AG04449 (cell line): Measurements from ENCODE around the gene ARHGAP33.

Experiments used
- CTCF ChIA-PET: fragments of 350-600 bp; formaldehyde crosslinking; extraction: SDS; loops from one replicate; lab custom pipeline; 2021; ENCODE audit warnings: antibody characterized with exemption; lab: Yijun Ruan, JAX
- POLR2A ChIA-PET: fragments of 400-600, 350-600 bp; formaldehyde crosslinking; extraction: SDS; loops from one replicate; lab custom pipeline; 2020; ENCODE audit warnings: antibody characterized with exemption, inconsistent platforms; lab: Yijun Ruan, JAX
- DNase-seq: peaks from one replicate; pipeline ENCODE4 v3.0.0-alpha.2; 2010; ENCODE audit warnings: low read depth, low spot score
- H3K4me3 ChIP-seq: 2 replicates; pipeline ENCODE4 v1.5.1; 2011; ENCODE audit warnings: low read depth, mild to moderate bottlenecking, control low read depth, low read length
- TF ChIP-seq, protein P1 (sequence below): IDR thresholded peaks from one replicate; pipeline ENCODE4 v1.5.1; 2011; ENCODE audit warnings: mild to moderate bottlenecking, moderate library complexity, low read length, control low read depth, inconsistent platforms; ENCODE audit not compliant: insufficient read depth; ENCODE audit errors: missing control alignments

ARHGAP33 gene

DNA sequence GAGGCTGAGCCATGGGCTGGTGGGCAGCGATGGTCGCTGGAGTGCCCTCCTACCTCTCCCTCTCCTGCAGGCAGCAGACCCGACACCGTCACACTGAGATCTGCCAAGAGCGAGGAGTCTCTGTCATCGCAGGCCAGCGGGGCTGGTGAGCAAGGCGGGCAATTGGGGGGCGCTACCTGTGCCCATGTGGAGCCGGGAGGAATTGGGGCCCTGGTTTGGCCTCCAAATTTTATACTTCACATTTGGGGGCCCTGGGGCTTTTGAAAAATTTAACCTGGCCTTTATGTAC is 9.9 kb downstream of the ARHGAP33 start:
- CTCF ChIA-PET = no interaction called here
- TF ChIP-seq, protein P1, sequence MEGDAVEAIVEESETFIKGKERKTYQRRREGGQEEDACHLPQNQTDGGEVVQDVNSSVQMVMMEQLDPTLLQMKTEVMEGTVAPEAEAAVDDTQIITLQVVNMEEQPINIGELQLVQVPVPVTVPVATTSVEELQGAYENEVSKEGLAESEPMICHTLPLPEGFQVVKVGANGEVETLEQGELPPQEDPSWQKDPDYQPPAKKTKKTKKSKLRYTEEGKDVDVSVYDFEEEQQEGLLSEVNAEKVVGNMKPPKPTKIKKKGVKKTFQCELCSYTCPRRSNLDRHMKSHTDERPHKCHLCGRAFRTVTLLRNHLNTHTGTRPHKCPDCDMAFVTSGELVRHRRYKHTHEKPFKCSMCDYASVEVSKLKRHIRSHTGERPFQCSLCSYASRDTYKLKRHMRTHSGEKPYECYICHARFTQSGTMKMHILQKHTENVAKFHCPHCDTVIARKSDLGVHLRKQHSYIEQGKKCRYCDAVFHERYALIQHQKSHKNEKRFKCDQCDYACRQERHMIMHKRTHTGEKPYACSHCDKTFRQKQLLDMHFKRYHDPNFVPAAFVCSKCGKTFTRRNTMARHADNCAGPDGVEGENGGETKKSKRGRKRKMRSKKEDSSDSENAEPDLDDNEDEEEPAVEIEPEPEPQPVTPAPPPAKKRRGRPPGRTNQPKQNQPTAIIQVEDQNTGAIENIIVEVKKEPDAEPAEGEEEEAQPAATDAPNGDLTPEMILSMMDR = no peak
- DNase-seq = no peak
- POLR2A ChIA-PET = no interaction called here
- no peak overlapping the region for H3K4me3 ChIP-seq

DNA sequence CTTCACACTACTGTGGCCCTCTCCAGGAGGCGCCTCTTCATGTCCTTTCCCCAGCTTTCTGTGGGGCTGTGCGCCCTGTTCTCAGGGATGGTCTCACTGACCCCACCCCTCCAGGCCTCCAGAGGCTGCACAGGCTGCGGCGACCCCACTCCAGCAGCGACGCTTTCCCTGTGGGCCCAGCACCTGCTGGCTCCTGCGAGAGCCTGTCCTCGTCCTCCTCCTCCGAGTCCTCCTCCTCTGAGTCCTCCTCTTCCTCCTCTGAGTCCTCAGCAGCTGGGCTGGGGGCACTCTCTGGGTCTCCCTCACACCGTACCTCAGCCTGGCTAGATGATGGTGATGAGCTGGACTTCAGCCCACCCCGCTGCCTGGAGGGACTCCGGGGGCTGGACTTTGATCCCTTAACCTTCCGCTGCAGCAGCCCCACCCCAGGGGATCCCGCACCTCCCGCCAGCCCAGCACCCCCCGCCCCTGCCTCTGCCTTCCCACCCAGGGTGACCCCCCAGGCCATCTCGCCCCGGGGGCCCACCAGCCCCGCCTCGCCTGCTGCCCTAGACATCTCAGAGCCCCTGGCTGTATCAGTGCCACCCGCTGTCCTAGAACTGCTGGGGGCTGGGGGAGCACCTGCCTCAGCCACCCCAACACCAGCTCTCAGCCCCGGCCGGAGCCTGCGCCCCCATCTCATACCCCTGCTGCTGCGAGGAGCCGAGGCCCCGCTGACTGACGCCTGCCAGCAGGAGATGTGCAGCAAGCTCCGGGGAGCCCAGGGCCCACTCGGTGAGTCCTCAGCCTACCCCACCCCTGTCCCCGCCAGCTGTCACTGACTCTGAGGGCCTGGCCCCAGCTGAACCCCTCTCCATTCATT is 11.2 kb downstream of the ARHGAP33 start:
- no peak for DNase-seq
- ChIA-PET CTCF (no interaction called here), POLR2A (no interaction called here)
- TF ChIP-seq, protein P1 = no peak
- no peak overlapping the region for H3K4me3 ChIP-seq

DNA sequence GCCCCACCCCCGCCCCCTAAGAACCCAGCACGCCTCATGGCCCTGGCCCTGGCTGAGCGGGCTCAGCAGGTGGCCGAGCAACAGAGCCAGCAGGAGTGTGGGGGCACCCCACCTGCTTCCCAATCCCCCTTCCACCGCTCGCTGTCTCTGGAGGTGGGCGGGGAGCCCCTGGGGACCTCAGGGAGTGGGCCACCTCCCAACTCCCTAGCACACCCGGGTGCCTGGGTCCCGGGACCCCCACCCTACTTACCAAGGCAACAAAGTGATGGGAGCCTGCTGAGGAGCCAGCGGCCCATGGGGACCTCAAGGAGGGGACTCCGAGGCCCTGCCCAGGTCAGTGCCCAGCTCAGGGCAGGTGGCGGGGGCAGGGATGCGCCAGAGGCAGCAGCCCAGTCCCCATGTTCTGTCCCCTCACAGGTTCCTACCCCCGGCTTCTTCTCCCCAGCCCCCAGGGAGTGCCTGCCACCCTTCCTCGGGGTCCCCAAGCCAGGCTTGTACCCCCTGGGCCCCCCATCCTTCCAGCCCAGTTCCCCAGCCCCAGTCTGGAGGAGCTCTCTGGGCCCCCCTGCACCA is 11.9 kb downstream of the ARHGAP33 start:
- TF ChIP-seq, protein P1 = no peak
- POLR2A ChIA-PET = no interaction called here
- no peak overlapping the region for H3K4me3 ChIP-seq
- no peak for DNase-seq
- CTCF ChIA-PET = no interaction called here

DNA sequence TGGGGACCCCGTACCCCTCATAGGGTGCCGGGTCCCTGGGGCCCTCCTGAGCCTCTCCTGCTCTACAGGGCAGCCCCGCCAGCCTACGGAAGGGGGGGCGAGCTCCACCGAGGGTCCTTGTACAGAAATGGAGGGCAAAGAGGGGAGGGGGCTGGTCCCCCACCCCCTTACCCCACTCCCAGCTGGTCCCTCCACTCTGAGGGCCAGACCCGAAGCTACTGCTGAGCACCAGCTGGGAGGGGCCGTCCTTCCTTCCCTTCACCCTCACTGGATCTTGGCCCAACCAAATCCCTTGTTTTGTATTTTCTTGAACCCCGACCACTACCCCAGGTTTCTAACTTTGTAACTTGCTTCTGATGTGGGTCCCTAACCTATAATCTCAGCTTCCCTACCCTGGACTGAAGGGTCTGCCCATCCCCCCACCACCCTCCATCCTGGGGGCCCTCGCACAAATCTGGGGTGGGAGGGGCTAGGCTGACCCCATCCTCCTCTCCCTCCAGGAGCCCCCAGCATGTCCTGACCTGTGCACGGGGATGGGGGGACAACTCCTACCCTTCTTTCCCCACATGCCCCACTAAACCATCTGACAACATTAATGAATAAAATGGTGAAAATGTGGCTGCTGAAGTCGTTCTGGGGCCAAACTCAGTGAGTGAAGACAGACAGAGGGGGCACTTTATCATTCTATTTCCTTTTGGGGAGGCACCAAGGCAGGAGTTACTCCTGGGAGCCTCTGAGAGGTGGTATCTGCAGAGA is 13.0 kb downstream of the ARHGAP33 start:
- DNase-seq = no peak
- ChIA-PET POLR2A (no interaction called here), CTCF (no interaction called here)
- no peak overlapping the region for H3K4me3 ChIP-seq
- TF ChIP-seq, protein P1 = no peak

DNA sequence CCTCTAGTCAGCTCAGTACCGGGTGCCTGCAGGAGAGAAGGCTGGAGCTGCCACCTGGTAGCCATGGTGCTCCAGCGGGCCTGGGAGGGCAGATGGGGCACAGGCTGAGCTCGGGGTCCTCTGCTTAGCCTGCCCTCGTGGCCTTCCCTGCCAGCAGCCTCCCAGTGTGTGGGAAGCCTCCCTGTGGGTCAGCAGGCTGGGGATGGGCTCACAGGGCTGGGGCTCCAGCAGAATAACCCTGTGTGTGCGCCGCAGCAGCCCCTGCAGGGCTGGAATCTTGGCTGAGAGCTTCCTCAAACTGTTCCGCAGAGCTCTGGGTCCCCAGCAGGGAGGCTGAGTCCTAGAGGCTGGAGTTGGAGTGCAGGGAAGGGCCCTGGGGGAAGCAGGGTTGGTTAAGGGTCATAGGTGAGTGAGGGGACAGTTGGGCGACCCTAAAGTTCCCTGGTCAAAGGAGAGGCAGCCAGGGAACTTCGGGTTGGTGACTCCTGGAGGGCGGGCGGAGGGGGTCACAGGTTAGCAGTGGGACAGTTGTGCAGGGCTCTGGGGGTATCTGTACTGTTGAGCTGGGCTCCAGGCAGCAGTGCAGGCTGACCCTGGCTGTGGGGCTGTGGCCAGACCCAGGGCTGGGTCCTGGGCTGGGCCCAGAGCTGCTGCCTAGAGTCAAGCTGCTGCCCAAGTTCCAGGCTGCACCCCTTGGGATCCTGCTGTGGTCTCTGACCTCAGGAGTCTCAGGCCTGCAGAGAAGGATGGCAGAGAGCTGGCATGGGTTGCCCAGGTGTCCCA is 14.0 kb downstream of the ARHGAP33 start:
- POLR2A ChIA-PET = no interaction called here

More for the DNA sequence above, 14.0 kb downstream of the ARHGAP33 start:
- TF ChIP-seq, protein P1 = no peak
- CTCF ChIA-PET = interaction anchor here (1.0 kb wide), 1 partner anchor 13 kb away, joined by 3 read pairs; no protein-coding TSS in a partner anchor
- no peak overlapping the region for H3K4me3 ChIP-seq
- DNase-seq = no peak
